Liver (tissue), 3 donors: ENCODE measurements around the gene TMPRSS11A.
A peak's percentile ranks its signal among the peaks of the same experiment; 100 is the strongest.

Source experiments
- ATF3 ChIP-seq: IDR thresholded peaks from 2 replicates; pipeline ENCODE4 v1.6.1; 2016; ENCODE audit warnings: antibody characterized with exemption
- CTCF ChIP-seq: fragments of 150-350 bp; IDR thresholded peaks from 2 replicates; pipeline ENCODE4 v1.5.1; 2017; ENCODE audit warnings: improper control_type of control experiment, low read depth, low read length; ENCODE audit not compliant: missing input control
- EGR1 ChIP-seq, 2 donors: IDR thresholded peaks; 2 replicates each; pipeline ENCODE4 v1.6.1; 2016 to 2018; ENCODE audit warnings: antibody characterized with exemption in 2 of 2, low read depth in 2 of 2
- GABPA ChIP-seq, 2 donors: IDR thresholded peaks in 1 of 2; conservative IDR thresholded peaks in 1 of 2; 2 replicates each; pipeline ENCODE4 v1.6.1; 2016; ENCODE audit warnings: antibody characterized with exemption in 2 of 2, mild to moderate bottlenecking in 1 of 2, moderate library complexity in 1 of 2
- JUND ChIP-seq, 2 donors: IDR thresholded peaks; 2 replicates each; pipeline ENCODE4 v1.6.1; 2016; ENCODE audit warnings: antibody characterized with exemption in 2 of 2
- MAX ChIP-seq: IDR thresholded peaks from 2 replicates; pipeline ENCODE4 v1.6.1; 2016; ENCODE audit warnings: antibody characterized with exemption
- NR2F2 ChIP-seq: IDR thresholded peaks from 2 replicates; pipeline ENCODE4 v1.6.1; 2016; ENCODE audit warnings: antibody characterized with exemption
- RAD21 ChIP-seq, 2 donors: IDR thresholded peaks; 2 replicates each; pipeline ENCODE4 v1.6.1; 2016; ENCODE audit warnings: antibody characterized with exemption in 2 of 2, mild to moderate bottlenecking in 2 of 2
- REST ChIP-seq: IDR thresholded peaks from 2 replicates; pipeline ENCODE4 v1.6.1; 2016; ENCODE audit warnings: antibody characterized with exemption, mild to moderate bottlenecking
- RXRA ChIP-seq, 2 donors: IDR thresholded peaks; 2 replicates each; pipeline ENCODE4 v1.6.1; 2017 to 2018; ENCODE audit warnings: antibody characterized with exemption in 2 of 2, mild to moderate bottlenecking in 1 of 2
- SP1 ChIP-seq: IDR thresholded peaks from 2 replicates; pipeline ENCODE4 v1.6.1; 2018; ENCODE audit warnings: antibody characterized with exemption, mild to moderate bottlenecking
- TAF1 ChIP-seq: conservative IDR thresholded peaks from 2 replicates; pipeline ENCODE4 v1.6.1; 2016; ENCODE audit warnings: antibody characterized with exemption, mild to moderate bottlenecking
- ZBTB33 ChIP-seq: IDR thresholded peaks from 2 replicates; pipeline ENCODE4 v1.6.1; 2016; ENCODE audit warnings: antibody characterized with exemption
- donor health status: healthy.
- donor health status: healthy.

GRCh38 chr4:67909905-67910584 is 53.2 kb downstream of the TMPRSS11A start:
- TF ChIP-seq CTCF, result peak; percentile 57
- TF ChIP-seq TAF1, result no peak
- TF ChIP-seq ATF3, result no peak
- no peak for TF ChIP-seq SP1
- peak; percentile 35 to 62 for TF ChIP-seq RAD21 (IDR thresholded peaks at IDR 0.05)
- no peak for TF ChIP-seq MAX
- no peak for TF ChIP-seq REST
- no peak for TF ChIP-seq ZBTB33
- no peak for TF ChIP-seq GABPA (IDR thresholded peaks at IDR 0.05 in 1 of 2, conservative IDR thresholded peaks at IDR 0.05 in 1 of 2)
- TF ChIP-seq JUND (IDR thresholded peaks at IDR 0.05), result no peak
- TF ChIP-seq RXRA (IDR thresholded peaks at IDR 0.05), result no peak
- TF ChIP-seq EGR1 (IDR thresholded peaks at IDR 0.05; ENCODE audit: low read depth in 2 of 2), result no peak
- no peak for TF ChIP-seq NR2F2
